HG03521 (cell line): ENCODE data around the gene MRPS12.
"Not testable (repeated sequence)": the region's sequence is repeated elsewhere in the genome, so short reads cannot be mapped to it uniquely, and the experiment has no call there.

Experiments
- ATAC-seq: cut with Tn5 transposase; IDR thresholded peaks from one replicate; pipeline ENCODE4 v1.9.1; 2021; ENCODE audit warnings: mild to moderate bottlenecking, moderate library complexity; ENCODE audit not compliant: unreplicated experiment

Gene MRPS12

DNA sequence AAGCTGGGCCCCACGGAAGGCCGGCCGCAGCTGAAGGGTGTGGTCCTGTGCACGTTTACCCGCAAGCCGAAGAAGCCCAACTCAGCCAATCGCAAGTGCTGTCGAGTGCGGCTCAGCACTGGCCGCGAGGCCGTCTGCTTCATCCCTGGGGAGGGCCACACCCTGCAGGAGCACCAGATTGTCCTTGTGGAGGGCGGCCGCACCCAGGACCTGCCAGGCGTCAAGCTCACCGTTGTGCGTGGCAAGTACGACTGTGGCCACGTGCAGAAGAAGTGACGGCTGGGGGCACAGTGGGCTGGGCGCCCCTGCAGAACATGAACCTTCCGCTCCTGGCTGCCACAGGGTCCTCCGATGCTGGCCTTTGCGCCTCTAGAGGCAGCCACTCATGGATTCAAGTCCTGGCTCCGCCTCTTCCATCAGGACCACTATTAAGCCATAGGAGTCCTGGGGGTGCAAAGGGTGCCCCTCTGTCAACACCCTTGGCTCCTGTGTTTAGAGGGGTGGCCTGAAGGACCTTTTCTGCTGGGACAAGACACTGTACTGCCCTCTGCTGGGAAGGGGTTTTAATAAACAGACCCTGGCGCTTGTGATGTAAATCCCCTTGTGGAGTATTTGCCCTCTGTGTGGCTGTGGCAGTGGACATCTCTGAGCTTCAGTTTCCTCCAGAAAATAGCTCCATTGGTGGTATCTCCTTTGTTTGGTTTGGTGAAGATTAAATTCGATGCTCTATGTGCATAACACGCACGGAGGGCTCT, 1.9 kb downstream of the MRPS12 start:
- no peak for ATAC-seq

GRCh38 chr19:38933544-38933943, 2.8 kb downstream of the MRPS12 start:
- no peak for ATAC-seq

- ATAC-seq, result no peak
These were observed 9.2 kb downstream of the MRPS12 start for GRCh38 chr19:38939957-38940356.

GRCh38 chr19:38941466-38941865, 10.7 kb downstream of the MRPS12 start:
- ATAC-seq, result not testable (repeated sequence)

DNA sequence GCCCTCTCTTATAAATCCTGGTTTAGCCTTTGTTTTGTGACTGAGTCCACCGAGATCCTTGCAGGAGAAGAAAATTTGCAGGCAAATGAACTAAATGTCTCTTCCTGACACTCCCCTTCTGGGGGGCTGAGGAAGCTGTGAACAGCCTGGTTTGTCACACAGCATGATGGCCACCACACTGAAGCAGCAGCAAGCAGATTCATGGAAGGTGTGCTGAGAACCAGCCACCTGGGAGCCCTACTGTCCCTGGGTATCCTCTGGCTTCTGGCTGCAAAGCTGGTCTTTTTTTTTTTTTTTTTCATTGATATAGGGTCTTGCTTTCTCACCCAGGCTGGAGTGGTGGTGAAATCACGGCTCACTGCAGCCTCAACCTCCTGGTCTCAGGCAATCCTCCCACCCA, 11.2 kb downstream of the MRPS12 start:
- no peak for ATAC-seq

- no peak for ATAC-seq
These were observed 11.9 kb downstream of the MRPS12 start for GRCh38 chr19:38942471-38943181.

DNA sequence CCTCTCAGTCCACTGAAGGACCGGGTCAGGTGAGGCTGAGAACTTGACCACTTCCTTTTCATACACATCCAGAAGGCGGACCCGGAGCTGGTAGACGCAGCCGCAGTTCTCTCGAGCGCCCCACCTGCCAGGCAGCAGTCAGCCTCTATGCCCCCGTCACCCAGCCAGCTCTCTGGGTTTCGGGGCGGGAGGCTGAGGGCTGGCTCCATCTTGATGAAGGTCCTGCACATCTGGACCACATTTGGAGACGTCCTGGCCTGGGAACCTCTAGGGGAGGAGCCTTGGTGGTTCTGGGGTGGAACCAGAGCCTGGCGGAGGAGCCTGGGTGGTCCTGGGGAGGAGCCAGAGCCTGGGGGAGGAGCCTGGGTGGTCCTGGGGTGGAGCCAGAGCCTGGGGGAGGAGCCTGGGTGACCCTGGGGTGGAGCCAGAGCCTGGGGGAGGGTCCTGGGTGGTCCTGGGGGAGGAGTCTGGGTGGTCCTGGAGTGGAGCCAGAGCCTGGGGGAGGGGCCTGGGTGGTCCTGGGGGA, 14.3 kb downstream of the MRPS12 start:
- ATAC-seq, result no peak

DNA sequence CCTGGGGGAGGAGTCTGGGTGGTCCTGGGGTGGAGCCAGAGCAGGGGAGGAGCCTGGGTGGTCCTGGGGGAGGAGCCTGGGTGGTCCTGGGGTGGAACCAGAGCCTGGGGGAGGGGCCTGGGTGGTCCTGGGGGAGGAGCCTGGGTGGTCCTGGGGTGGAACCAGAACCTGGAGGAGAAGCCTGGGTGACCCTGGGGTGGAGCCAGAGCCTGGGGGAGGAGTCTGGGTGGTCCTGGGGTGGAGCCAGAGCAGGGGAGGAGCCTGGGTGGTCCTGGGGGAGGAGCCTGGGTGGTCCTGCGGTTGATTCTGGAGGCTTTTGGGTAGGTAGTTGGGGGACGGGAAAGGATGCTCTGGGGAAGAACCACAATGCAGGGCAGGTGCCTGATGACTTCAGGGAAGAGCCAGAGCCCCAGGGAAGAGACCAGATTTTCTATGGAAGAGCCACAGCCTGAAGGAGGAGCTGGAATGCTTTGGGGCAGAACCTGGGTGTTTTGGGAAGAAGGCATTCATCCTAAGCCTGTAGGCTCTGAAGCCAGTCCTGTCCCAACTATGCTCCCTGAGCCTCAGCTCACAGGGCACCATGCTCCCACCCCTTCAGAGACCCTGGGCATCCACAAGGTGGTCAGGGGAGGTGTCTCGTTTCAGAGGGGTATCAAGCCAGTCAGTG, 15.0 kb downstream of the MRPS12 start:
- no peak for ATAC-seq

DNA sequence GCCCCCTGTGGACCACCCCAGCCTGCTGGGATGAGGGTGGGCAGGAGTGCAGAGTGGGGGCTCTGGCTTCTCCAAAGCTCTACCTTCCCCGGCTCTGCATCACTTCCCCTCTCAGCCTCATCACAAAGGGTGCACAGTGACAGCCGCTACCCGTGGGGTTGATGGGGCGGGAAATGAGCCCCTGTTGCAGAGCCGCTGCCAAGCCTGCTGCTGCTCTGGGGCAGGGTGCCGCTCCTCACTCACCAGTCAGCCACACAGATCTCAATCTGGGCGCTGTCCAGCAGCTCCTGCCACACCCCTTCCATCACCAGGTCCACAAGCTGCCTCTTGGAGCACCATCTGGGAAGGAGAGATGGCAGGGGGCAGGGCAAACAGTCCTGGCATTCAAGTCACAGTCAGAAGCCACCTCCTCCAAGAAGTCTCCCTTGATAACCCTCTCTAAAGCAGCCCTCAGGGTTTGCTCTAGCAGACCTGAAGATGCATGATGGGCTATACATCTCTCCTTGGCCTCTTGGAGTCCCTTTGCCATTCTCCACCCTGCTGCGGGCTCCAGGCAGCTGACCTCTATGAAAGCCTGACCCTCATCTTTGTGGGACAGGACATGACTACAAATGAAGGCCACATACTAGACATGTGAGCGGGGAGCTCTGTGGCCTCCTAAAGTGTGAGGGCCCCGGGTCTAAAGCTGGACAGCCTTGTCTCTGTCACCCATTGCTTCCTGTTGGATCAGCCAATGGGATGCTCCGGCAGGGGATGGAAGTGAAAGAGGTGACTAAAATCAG, 15.7 kb downstream of the MRPS12 start:
- no peak for ATAC-seq

DNA sequence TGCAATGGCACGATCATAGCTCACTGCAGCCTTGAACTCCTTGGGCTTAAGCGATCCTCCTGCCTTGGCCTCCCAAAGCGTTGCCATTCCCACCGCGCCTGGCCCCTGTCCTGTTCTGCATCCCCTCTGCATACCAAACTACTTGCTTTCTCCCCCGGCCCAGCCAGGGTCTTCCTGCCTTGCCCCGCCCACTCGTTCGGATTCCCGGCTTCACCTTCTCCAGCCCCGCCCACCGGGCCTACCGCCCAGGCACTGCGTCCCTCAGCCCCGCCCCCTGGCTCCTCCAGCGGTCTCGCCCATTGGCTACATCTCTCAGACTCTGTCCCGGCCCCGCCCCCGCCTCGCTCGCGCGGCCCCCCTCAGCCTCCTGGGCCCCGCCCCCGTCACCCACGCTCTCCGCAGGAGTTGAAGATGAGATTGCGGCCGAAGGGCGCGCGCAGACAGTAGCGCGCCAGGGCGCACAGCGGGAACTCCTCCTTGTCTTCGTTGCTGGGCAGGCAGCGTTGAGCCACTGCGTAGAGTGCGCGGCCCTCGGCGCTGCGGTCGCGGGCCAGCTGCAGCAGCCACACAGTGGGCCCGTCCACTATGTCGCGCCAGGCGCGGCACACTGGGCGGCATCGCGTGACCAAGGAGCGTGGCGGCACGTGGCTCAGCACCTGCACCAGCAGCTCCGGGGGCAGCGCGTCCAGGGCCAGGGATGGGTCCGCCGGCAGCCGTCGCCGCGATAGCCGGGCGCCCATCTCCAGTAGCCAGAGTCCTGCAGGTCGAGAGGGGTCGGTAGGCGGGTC, 19.0 kb downstream of the MRPS12 start:
- peak; percentile 51 for ATAC-seq

- no peak for ATAC-seq
These were observed 20.4 kb downstream of the MRPS12 start for GRCh38 chr19:38951187-38951586.

DNA sequence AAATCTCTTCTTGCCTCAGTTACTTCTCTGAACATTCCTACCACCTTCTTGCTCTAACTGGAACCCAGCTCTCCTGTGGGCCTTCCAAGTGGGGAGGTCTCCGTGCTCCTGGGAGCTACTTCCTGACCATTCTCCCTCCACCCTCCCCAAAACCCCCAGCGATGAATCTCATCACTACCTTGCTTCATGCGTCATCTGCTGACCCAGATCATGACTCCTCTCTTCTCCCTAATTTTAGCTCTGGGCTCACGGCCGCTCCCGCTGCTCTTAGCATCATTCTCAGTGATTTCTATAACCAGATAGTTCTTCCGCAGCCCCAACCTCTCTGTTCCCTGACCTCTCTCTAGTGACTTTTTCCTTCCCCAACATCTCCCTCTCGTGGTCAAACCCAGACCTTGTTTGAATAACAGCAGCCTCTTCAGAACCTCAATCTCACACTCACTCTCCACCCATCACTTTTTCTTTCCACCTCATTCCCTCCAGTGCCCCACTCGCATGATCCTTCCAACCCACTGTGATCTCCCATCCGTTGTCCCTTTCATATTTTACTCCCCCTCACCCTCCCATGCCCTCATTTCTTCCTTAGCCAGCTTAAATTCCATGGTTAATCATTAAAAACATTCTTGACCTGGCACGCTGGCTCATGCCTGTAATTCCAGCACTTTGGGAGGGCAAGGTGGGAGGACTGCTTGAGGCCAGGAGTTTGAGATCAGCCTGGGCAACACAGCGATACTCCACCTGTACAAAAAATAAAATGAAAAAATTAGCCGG, 21.8 kb downstream of the MRPS12 start:
- no peak for ATAC-seq

DNA sequence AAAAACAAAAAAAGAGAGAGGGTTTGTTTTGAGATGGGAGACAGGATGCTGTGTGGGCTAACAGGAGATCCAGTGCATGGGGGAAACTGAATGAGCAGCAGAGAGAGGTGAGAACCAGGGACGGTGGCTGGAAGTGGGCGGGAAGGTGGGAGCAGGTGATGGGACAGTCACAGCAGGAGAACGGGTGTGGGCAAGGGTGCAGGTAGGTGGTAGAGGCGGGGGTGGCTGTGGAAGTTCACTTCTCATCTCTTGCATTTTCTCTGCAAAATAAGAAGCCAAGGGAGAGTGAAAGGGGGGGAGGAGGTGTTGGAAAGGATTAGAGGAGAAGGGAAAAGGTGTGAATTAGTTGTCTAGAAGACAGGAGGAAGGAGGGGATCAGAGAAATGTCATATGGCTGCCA, 22.9 kb downstream of the MRPS12 start:
- ATAC-seq, result no peak

GRCh38 chr19:38956264-38956663, 25.5 kb downstream of the MRPS12 start:
- no peak for ATAC-seq

DNA sequence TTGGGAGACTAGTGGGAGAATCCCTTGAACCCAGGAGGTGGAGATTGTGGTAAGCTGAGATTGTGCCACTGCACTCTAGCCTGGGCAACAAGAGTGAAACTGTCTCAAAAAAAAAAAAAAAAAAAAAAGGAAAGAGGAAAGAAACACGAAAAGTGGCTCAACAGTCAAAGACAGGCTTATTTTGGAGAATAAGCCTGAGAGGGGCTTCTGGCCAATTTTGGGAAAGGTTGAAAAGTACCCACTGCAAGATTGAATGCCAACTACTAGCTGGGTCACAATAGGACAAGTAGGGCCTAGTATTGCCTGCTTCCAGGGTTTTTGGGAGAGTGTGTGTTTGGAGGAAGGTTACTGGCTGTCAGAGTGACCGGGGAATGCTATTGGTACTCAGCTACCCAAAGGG, 27.6 kb downstream of the MRPS12 start:
- ATAC-seq, result no peak

DNA sequence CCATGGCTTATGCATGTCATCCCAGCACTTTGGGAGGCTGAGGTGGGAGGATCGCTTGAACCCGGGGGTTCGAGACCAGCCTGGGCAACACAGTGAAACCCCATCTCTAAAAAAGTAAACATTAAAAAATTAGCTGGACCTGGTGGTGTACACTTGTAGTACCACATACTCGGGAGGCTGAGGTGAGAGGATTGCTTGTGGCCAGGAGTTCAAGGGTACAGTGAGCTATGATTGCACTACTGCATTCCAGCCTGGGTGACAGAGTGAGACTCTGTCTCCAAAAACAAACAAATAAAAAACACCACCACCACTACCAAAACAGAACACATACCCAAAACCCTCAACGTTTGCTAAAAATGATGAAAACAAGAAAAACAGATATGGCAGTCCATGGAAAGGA, 28.9 kb downstream of the MRPS12 start:
- ATAC-seq, result no peak

GRCh38 chr19:38964738-38965137, 34.0 kb downstream of the MRPS12 start:
- no peak for ATAC-seq

- not testable (repeated sequence) for ATAC-seq
These were observed 35.4 kb downstream of the MRPS12 start for GRCh38 chr19:38966149-38966548.
